Ishikawa (cell line): Measurements from ENCODE around the gene CACNA1G.

Source experiments
- CEBPB ChIP-seq: IDR thresholded peaks from 2 replicates; pipeline ENCODE4 v1.6.1; 2012
- CREB1 ChIP-seq: IDR thresholded peaks from 2 replicates; pipeline ENCODE4 v1.6.1; 2012; ENCODE audit warnings: low read depth
- EP300 ChIP-seq: IDR thresholded peaks from 2 replicates; pipeline ENCODE4 v1.6.1; 2012; ENCODE audit warnings: borderline replicate concordance
- MAX ChIP-seq: IDR thresholded peaks from 2 replicates; pipeline ENCODE4 v1.6.1; 2012
- NFIC ChIP-seq: IDR thresholded peaks from 2 replicates; pipeline ENCODE4 v1.6.1; 2012
- REST ChIP-seq: IDR thresholded peaks from 2 replicates; pipeline ENCODE4 v1.6.1; 2012; ENCODE audit warnings: low read depth, mild to moderate bottlenecking
- TAF1 ChIP-seq: IDR thresholded peaks from 2 replicates; pipeline ENCODE4 v1.6.1; 2012; ENCODE audit warnings: low read depth, mild to moderate bottlenecking
- TCF12 ChIP-seq: IDR thresholded peaks from 2 replicates; pipeline ENCODE4 v1.6.1; 2012; ENCODE audit warnings: low read depth
- TEAD4 ChIP-seq: IDR thresholded peaks from 2 replicates; pipeline ENCODE4 v1.6.1; 2012
- USF1 ChIP-seq: IDR thresholded peaks from 2 replicates; pipeline ENCODE4 v1.6.1; 2012
- YY1 ChIP-seq: IDR thresholded peaks from 2 replicates; pipeline ENCODE4 v1.6.1; 2012; ENCODE audit warnings: low read depth
- ZBTB7A ChIP-seq: IDR thresholded peaks from 2 replicates; pipeline ENCODE4 v1.6.1; 2012; ENCODE audit warnings: low read depth

GRCh38 chr17:50551433-50551815 is 9.1 kb upstream of the CACNA1G start:
- TF ChIP-seq EP300 = no peak
- TF ChIP-seq REST = no peak
- TF ChIP-seq TEAD4 = no peak
- no peak for TF ChIP-seq ZBTB7A
- TF ChIP-seq MAX = no peak
- TF ChIP-seq USF1 = no peak
- no peak for TF ChIP-seq NFIC
- no peak for TF ChIP-seq TCF12
- TF ChIP-seq TAF1 = no peak
- TF ChIP-seq CEBPB = no peak
- no peak for TF ChIP-seq CREB1
- TF ChIP-seq YY1 = no peak
